Measurements from ENCODE around the gene GCLC. TPM values are rescaled to one million over a fixed set of nuclear protein-coding genes. Genes with fewer than 3 reads are reported as not detected.
"Not testable (repeated sequence)": the region's sequence is repeated elsewhere in the genome, so short reads cannot be mapped to it uniquely, and the experiment has no call there.

Gene GCLC
- total and polyA plus RNA-seq, 9 donors = 9.0 to 50.4 (median 29.4) TPM

DNA sequence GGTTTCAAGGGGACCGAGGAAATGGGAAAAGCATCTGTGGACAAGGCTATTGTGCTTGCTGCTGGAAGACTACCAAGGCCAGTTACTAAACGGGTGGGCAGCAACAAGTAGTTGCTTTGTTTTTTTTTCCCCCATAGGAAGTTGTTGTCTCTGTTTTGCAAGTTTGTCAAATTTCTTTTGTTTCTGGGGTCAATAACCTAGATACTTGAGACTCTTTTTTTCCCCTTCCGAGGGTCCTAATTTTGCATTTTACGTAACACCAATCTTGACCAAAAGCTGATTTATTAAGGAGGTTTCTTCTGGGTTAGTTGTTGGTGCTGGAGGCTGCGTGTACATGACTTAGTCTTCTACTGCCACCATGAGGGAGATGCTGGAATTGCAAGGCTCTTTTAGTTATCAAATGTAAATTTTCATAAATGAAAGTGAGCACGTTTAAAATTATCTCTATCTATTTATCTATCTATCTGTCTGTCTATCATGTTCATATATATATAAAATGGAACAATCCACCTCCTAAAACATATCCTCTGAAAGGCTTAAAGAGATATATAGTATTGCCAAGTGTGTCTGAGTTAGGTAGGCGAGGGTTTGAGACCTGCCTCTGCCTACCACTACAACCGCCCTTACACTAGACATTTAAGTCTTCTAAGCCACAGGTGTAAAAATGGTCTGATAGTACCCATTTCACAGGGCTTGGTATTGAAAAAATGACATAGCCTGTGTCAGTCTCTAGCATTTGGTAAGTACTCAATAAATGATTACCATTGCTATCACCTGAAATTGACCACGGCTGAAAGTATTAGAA is 60.2 kb downstream of the GCLC start:
- no peak overlapping the region for H3K27ac ChIP-seq
- 16 to 19% (median 17%) methylated on average over 9 of the region's 9 CpGs for WGBS, 3 donors
- H3K9me3 ChIP-seq = no peaks in the 10 kb centered on the region
- H3K4me3 ChIP-seq = no peak overlapping the region
- H3K36me3 ChIP-seq = no peaks in the 10 kb centered on the region
- H3K4me1 ChIP-seq (ENCODE audit: insufficient read depth) = no peaks in the 10 kb centered on the region
- DNase-seq = peak in 4 of 5 donors; percentile 44 to 74 (median 58)
- no peaks in the 10 kb centered on the region for H3K27me3 ChIP-seq
- no peak for TF ChIP-seq EP300 (IDR thresholded peaks at IDR 0.05)
- TF ChIP-seq, protein P1, sequence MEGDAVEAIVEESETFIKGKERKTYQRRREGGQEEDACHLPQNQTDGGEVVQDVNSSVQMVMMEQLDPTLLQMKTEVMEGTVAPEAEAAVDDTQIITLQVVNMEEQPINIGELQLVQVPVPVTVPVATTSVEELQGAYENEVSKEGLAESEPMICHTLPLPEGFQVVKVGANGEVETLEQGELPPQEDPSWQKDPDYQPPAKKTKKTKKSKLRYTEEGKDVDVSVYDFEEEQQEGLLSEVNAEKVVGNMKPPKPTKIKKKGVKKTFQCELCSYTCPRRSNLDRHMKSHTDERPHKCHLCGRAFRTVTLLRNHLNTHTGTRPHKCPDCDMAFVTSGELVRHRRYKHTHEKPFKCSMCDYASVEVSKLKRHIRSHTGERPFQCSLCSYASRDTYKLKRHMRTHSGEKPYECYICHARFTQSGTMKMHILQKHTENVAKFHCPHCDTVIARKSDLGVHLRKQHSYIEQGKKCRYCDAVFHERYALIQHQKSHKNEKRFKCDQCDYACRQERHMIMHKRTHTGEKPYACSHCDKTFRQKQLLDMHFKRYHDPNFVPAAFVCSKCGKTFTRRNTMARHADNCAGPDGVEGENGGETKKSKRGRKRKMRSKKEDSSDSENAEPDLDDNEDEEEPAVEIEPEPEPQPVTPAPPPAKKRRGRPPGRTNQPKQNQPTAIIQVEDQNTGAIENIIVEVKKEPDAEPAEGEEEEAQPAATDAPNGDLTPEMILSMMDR (IDR thresholded peaks at IDR 0.05) = peak; percentile 87 to 90 (median 89)
- no peak for TF ChIP-seq POLR2A (IDR thresholded peaks at IDR 0.05)
- intact Hi-C loops (cut with DNase I) = loop anchor here in 3 of 4 donors (2.0 to 5.0 kb wide), 2 partner anchors 312 kb away; no protein-coding TSS in a partner anchor

DNA sequence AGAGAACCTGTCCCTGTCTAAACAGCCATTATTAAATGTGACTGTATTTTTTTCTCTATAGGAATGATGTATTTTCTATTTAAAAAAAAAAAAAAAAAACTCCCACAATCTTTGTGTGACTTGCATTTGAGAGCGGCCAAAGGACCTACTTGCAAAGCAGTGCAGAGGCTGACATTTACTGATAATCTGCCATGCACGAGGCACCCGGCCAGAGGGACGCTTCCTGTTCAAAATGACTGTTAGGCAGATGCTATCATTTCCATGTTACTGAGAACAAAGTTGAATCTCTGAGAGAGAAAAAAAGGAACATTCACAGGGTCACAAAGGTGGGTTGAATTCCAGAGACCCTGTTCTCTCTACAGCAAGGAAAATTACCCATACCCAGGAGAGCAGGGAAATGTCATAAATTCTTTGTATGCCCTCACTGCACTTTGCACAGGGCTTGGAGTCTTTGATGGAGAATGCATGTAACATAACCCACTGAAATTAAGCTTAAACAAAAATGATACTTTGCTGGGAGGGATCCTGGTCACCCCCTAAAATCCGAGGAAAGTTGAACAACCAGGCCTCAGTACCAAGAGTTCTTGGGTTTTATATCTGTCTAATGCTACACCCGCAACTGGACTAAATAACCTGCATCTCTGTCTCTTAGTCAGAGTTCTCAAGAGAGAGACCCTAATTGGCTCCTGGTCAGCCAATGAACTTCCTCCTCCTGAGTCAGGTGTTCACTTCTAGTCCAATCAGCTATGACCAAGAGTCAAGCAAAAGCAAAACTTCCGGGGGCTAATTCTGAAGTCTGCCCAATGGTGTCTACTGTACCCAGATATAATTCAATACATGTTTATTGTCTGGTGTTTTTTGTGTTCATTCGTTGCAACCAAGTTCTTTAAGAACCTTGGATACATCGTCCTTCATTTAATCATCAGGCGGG is 61.2 kb downstream of the GCLC start:
- Histone ChIP-seq H3K4me3 (no peak overlapping the region), H3K27me3 (no peaks in the 10 kb centered on the region), H3K36me3 (no peaks in the 10 kb centered on the region), H3K27ac (no peak overlapping the region), H3K9me3 (no peaks in the 10 kb centered on the region), H3K4me1 (ENCODE audit: insufficient read depth) (no peaks in the 10 kb centered on the region)
- intact Hi-C loops (cut with DNase I) = loop anchor here (2.0 to 5.0 kb wide), 2 partner anchors 311 kb away; no protein-coding TSS in a partner anchor
- WGBS, 3 donors = 67 to 71% (median 68%) methylated on average over 10 of the region's 10 CpGs
- TF ChIP-seq, protein P1 (IDR thresholded peaks at IDR 0.05) = no peak
- TF ChIP-seq POLR2A (IDR thresholded peaks at IDR 0.05) = no peak
- TF ChIP-seq EP300 (IDR thresholded peaks at IDR 0.05) = no peak
- peak in 1 of 5 donors; percentile 21 for DNase-seq

DNA sequence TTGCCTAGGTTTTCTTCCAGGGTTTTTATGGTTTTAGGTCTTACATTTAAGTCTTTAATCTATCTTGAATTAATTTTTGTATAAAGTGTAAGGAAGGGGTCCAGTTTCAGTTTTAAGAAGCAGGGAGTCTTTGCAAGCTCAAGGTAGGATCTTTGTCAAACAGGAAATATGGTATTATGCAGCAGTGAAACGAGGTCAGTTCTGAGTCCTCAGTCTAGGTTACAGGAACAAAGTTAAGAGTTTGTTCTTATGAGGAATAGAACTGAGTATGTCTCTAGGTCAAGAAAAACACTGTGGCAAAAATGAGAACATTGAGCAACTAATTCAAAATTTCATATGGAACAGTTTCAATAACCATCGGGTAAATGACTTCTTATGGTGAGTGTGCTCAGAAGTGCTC is 63.6 kb downstream of the GCLC start:
- no peak overlapping the region for H3K4me3 ChIP-seq
- intact Hi-C loops (cut with DNase I) = loop anchor here in 2 of 4 donors (5.0 kb wide), 1 partner anchor 309 kb away; no protein-coding TSS in a partner anchor
- 69 to 76% (median 69%) methylated on average over 2 of the region's 2 CpGs for WGBS, 3 donors

DNA sequence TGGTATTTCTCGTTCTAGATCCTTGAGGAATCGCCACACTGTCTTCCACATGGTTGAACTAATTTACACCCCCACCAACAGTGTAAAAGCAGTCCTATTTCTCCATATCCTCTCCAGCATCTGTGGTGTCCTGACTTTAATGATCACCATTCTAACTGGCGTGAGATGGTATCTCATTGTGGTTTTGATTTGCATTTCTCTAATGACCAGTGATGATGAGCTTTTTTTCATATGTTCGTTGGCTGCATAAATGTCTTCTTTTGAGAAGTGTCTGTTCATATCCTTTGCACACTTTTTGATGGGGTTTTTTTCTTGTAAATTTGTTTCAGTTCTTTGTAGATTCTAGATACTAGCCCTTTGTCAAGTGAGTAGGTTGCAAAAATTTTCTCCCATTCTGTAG is 64.1 kb downstream of the GCLC start:
- not testable (repeated sequence) for H3K27ac ChIP-seq; H3K27me3 ChIP-seq; H3K9me3 ChIP-seq; H3K36me3 ChIP-seq; H3K4me3 ChIP-seq; DNase-seq; H3K4me1 ChIP-seq (ENCODE audit: insufficient read depth)
- WGBS, 3 donors = 89 to 91% (median 89%) methylated on average over 4 of the region's 4 CpGs
- intact Hi-C loops (cut with DNase I) = loop anchor here in 2 of 4 donors (5.0 kb wide), 1 partner anchor 308 kb away; no protein-coding TSS in a partner anchor

More for the DNA sequence above, 63.6 kb downstream of the GCLC start:
- no peaks in the 10 kb centered on the region for H3K9me3 ChIP-seq
- H3K27me3 ChIP-seq = peaks cover 2% of the 10 kb centered on the region
- DNase-seq = no peak
- TF ChIP-seq, protein P1 (IDR thresholded peaks at IDR 0.05) = no peak
- TF ChIP-seq EP300 (IDR thresholded peaks at IDR 0.05) = no peak
- no peak for TF ChIP-seq POLR2A (IDR thresholded peaks at IDR 0.05)
- no peaks in the 10 kb centered on the region for H3K36me3 ChIP-seq
- no peak overlapping the region for H3K27ac ChIP-seq
- H3K4me1 ChIP-seq (ENCODE audit: insufficient read depth) = no peaks in the 10 kb centered on the region
